Measurements from ENCODE around the gene MYDGF. TPM values are rescaled to one million over a fixed set of nuclear protein-coding genes. Genes with fewer than 3 reads are reported as not detected.

The MYDGF gene
- total RNA-seq, 2 donors from 2014 or later, result 51.9 to 78.8 TPM

- no peak overlapping the region for H3K4me3 Mint-ChIP-seq
- H3K27me3 Mint-ChIP-seq (ENCODE audit: low read depth), result no peaks in the 10 kb centered on the region
- no peak overlapping the region for H3K27ac Mint-ChIP-seq
- DNase-seq (no peak), ATAC-seq (replicated peaks in 1 of 2) (no peak)
- peaks cover 3 to 7% of the 10 kb centered on the region in 2 donors for H3K36me3 Mint-ChIP-seq (ENCODE audit: insufficient read depth in 2 of 2)
- H3K9me3 Mint-ChIP-seq, result no peaks in the 10 kb centered on the region
- H3K4me1 Mint-ChIP-seq (ENCODE audit: low read depth), result peaks cover 15% of the 10 kb centered on the region
These were observed 38.0 kb upstream of the MYDGF start for GRCh38 chr19:4707956-4708650.

GRCh38 chr19:4707322-4707721, 37.2 kb upstream of the MYDGF start:
- Mint-ChIP-seq H3K9me3 (no peaks in the 10 kb centered on the region), H3K27me3 (ENCODE audit: low read depth) (no peaks in the 10 kb centered on the region), H3K4me3 (no peak overlapping the region), H3K27ac (no peak overlapping the region), H3K4me1 (ENCODE audit: low read depth) (peaks cover 15% of the 10 kb centered on the region), H3K36me3 (ENCODE audit: insufficient read depth in 2 of 2) (peaks cover 3 to 12% of the 10 kb centered on the region in 2 donors)
- DNase-seq (no peak), ATAC-seq (replicated peaks in 1 of 2) (no peak)

GRCh38 chr19:4705413-4706131, 35.4 kb upstream of the MYDGF start:
- Mint-ChIP-seq H3K9me3 (no peaks in the 10 kb centered on the region), H3K27ac (no peak overlapping the region), H3K4me3 (no peak overlapping the region), H3K4me1 (ENCODE audit: low read depth) (peaks cover 7% of the 10 kb centered on the region), H3K36me3 (ENCODE audit: insufficient read depth in 2 of 2) (peaks cover 5 to 12% of the 10 kb centered on the region in 2 donors), H3K27me3 (ENCODE audit: low read depth) (no peaks in the 10 kb centered on the region)
- ATAC-seq (replicated peaks in 1 of 2), result no peak
- no peak for DNase-seq

GRCh38 chr19:4704317-4704673, 34.2 kb upstream of the MYDGF start:
- Mint-ChIP-seq H3K27ac (no peak overlapping the region), H3K4me3 (no peak overlapping the region), H3K4me1 (ENCODE audit: low read depth) (peaks cover 4% of the 10 kb centered on the region), H3K9me3 (no peaks in the 10 kb centered on the region), H3K36me3 (ENCODE audit: insufficient read depth in 2 of 2) (peaks cover 5 to 12% of the 10 kb centered on the region in 2 donors), H3K27me3 (ENCODE audit: low read depth) (no peaks in the 10 kb centered on the region)
- DNase-seq (no peak), ATAC-seq (replicated peaks in 1 of 2) (no peak)

- DNase-seq (no peak), ATAC-seq (replicated peaks in 1 of 2) (no peak)
- Mint-ChIP-seq H3K36me3 (ENCODE audit: insufficient read depth in 2 of 2) (peaks cover 3 to 10% of the 10 kb centered on the region in 2 donors), H3K27ac (peak overlapping the region; percentile 38), H3K9me3 (no peaks in the 10 kb centered on the region), H3K4me3 (no peak overlapping the region), H3K4me1 (ENCODE audit: low read depth) (no peaks in the 10 kb centered on the region), H3K27me3 (ENCODE audit: low read depth) (no peaks in the 10 kb centered on the region)
These were observed 33.7 kb upstream of the MYDGF start for GRCh38 chr19:4703671-4704316.

GRCh38 chr19:4702764-4703163, 32.6 kb upstream of the MYDGF start:
- Mint-ChIP-seq H3K9me3 (no peaks in the 10 kb centered on the region), H3K4me1 (ENCODE audit: low read depth) (no peaks in the 10 kb centered on the region), H3K27me3 (ENCODE audit: low read depth) (no peaks in the 10 kb centered on the region), H3K4me3 (no peak overlapping the region), H3K27ac (no peak overlapping the region), H3K36me3 (ENCODE audit: insufficient read depth in 2 of 2) (peaks cover 3 to 10% of the 10 kb centered on the region in 2 donors)
- no peak for DNase-seq
- no peak for ATAC-seq (replicated peaks in 1 of 2)

- Mint-ChIP-seq H3K27ac (no peak overlapping the region), H3K27me3 (ENCODE audit: low read depth) (no peaks in the 10 kb centered on the region), H3K9me3 (no peaks in the 10 kb centered on the region), H3K4me3 (no peak overlapping the region), H3K4me1 (ENCODE audit: low read depth) (no peaks in the 10 kb centered on the region), H3K36me3 (ENCODE audit: insufficient read depth in 2 of 2) (peaks cover 3 to 10% of the 10 kb centered on the region in 2 donors)
- no peak for DNase-seq
- no peak for ATAC-seq (replicated peaks in 1 of 2)
These were observed 31.4 kb upstream of the MYDGF start for GRCh38 chr19:4701557-4701956.

GRCh38 chr19:4700693-4700970, 30.5 kb upstream of the MYDGF start:
- DNase-seq (no peak), ATAC-seq (replicated peaks in 1 of 2) (no peak)
- H3K27me3 Mint-ChIP-seq (ENCODE audit: low read depth), result no peaks in the 10 kb centered on the region
- H3K4me1 Mint-ChIP-seq (ENCODE audit: low read depth), result no peaks in the 10 kb centered on the region
- H3K4me3 Mint-ChIP-seq, result no peak overlapping the region
- H3K9me3 Mint-ChIP-seq, result no peaks in the 10 kb centered on the region
- peaks cover 3 to 10% of the 10 kb centered on the region in 2 donors for H3K36me3 Mint-ChIP-seq (ENCODE audit: insufficient read depth in 2 of 2)
- H3K27ac Mint-ChIP-seq, result no peak overlapping the region

GRCh38 chr19:4699826-4700692, 29.9 kb upstream of the MYDGF start:
- Mint-ChIP-seq H3K4me3 (no peak overlapping the region), H3K36me3 (ENCODE audit: insufficient read depth in 2 of 2) (peaks cover 3 to 10% of the 10 kb centered on the region in 2 donors), H3K27ac (no peak overlapping the region), H3K9me3 (no peaks in the 10 kb centered on the region), H3K27me3 (ENCODE audit: low read depth) (no peaks in the 10 kb centered on the region), H3K4me1 (ENCODE audit: low read depth) (no peaks in the 10 kb centered on the region)
- DNase-seq, result no peak
- ATAC-seq (replicated peaks in 1 of 2), result no peak

GRCh38 chr19:4697304-4697703, 27.2 kb upstream of the MYDGF start:
- Mint-ChIP-seq H3K4me3 (no peak overlapping the region), H3K36me3 (ENCODE audit: insufficient read depth in 2 of 2) (peaks cover 5 to 12% of the 10 kb centered on the region in 2 donors), H3K4me1 (ENCODE audit: low read depth) (no peaks in the 10 kb centered on the region), H3K27ac (no peak overlapping the region), H3K27me3 (ENCODE audit: low read depth) (no peaks in the 10 kb centered on the region), H3K9me3 (no peaks in the 10 kb centered on the region)
- ATAC-seq (replicated peaks in 1 of 2) (no peak), DNase-seq (no peak)

GRCh38 chr19:4695224-4695731, 25.1 kb upstream of the MYDGF start:
- Mint-ChIP-seq H3K27me3 (ENCODE audit: low read depth) (no peaks in the 10 kb centered on the region), H3K9me3 (no peaks in the 10 kb centered on the region), H3K4me3 (no peak overlapping the region), H3K36me3 (ENCODE audit: insufficient read depth in 2 of 2) (peaks cover 6 to 15% of the 10 kb centered on the region in 2 donors), H3K27ac (no peak overlapping the region), H3K4me1 (ENCODE audit: low read depth) (no peaks in the 10 kb centered on the region)
- DNase-seq, result no peak
- ATAC-seq (replicated peaks in 1 of 2), result no peak

GRCh38 chr19:4694211-4694987, 24.3 kb upstream of the MYDGF start:
- no peak overlapping the region for H3K27ac Mint-ChIP-seq
- H3K27me3 Mint-ChIP-seq (ENCODE audit: low read depth), result no peaks in the 10 kb centered on the region
- ATAC-seq (replicated peaks in 1 of 2) (no peak), DNase-seq (no peak)
- H3K4me3 Mint-ChIP-seq, result no peak overlapping the region
- no peaks in the 10 kb centered on the region for H3K4me1 Mint-ChIP-seq (ENCODE audit: low read depth)
- no peaks in the 10 kb centered on the region for H3K9me3 Mint-ChIP-seq
- H3K36me3 Mint-ChIP-seq (ENCODE audit: insufficient read depth in 2 of 2), result peaks cover 6 to 16% of the 10 kb centered on the region in 2 donors
